ENCODE measurements around the gene ADAMTSL4. TPM values are rescaled to one million over a fixed set of nuclear protein-coding genes. Genes with fewer than 3 reads are reported as not detected.

Gene ADAMTSL4
- total and polyA plus RNA-seq, 2 of the 8 experiments (the other 6 are each of a cell fraction or from before 2014, with no cell fraction given): 4.2 to 5.4 TPM

GRCh38 chr1:150567717-150568593 is 18.7 kb downstream of the ADAMTSL4 start (continued):
- TF ChIP-seq CTCF (IDR thresholded peaks at IDR 0.05; ENCODE audit: control extremely low read depth in 1 of 3, insufficient read depth in 1 of 3, low read depth in 1 of 3, low read length in 3 of 3) (no peak; a peak in 1 of 4 replicates), MAX (IDR thresholded peaks at IDR 0.05) (peak; percentile 80), CREB1 (IDR thresholded peaks at IDR 0.05) (0 out of 2 replicates have a peak, but pooled peaks have one; percentile 15), CHD2 (IDR thresholded peaks at IDR 0.05; ENCODE audit: low read length) (0 out of 2 replicates have a peak, but pooled peaks have one; percentile 53), PHF8 (conservative IDR thresholded peaks at IDR 0.05; ENCODE audit: low read depth, low read length) (no peak), CHD7 (IDR thresholded peaks at IDR 0.05; ENCODE audit: insufficient replicate concordance, low read length) (no peak)
